Stomach (tissue), 4 donors: ENCODE measurements around the gene PLEKHA5.

ENCODE experiments used
- CTCF ChIP-seq, 7 experiments: fragments of 450-650 bp in 4 of 7; fragments of 200-600 bp in 3 of 7; sonication (generic) in 3 of 7; IDR thresholded peaks; one replicate each; pipeline ENCODE4 v1.5.1; 2016 to 2019; ENCODE audit warnings: antibody characterized with exemption in 7 of 7, control low read depth in 2 of 7, mild to moderate bottlenecking in 1 of 7
- POLR2A ChIP-seq, 4 donors: fragments of 450-650 bp; IDR thresholded peaks; one replicate each; pipeline ENCODE4 v1.6.1; 2016; ENCODE audit warnings: antibody characterized with exemption in 4 of 4, control low read depth in 2 of 4, mild to moderate bottlenecking in 1 of 4, moderate library complexity in 1 of 4
- POLR2AphosphoS5 ChIP-seq, 3 donors: sonication (generic); formaldehyde crosslinking; IDR thresholded peaks; one replicate each; pipeline ENCODE4 v1.6.1; 2016; ENCODE audit warnings: antibody characterized with exemption in 3 of 3

GRCh38 chr12:19166956-19167355 lies 37.4 kb downstream of the PLEKHA5 start:
- TF ChIP-seq POLR2A (IDR thresholded peaks at IDR 0.05) (no peak), CTCF (IDR thresholded peaks at IDR 0.05) (no peak), POLR2AphosphoS5 (IDR thresholded peaks at IDR 0.05) (no peak)
